ENCODE data around the gene CMPK2.

CMPK2 gene

DNA sequence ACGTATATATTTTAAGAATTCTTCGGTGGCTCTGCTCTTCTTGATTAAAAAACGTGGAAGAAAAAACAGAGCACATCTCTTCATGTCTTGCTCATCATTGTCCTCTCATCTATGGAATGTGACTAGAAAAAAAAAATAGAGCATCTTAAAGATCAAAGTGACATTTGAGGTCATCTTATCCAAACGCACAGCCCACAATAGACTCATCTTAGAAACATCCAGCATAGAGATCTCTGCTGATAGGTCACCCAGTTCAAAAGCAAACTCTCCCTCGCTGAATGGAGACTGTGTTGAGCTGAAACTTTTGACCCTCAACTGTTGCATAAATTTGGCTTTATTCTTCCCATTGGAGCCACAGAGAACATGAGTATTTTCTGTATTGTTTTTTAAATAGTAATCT is 65.2 kb downstream of the CMPK2 start:
- no peak for DNase-seq
